ENCODE measurements around the gene HMGCS2. TPM values are rescaled to one million over a fixed set of nuclear protein-coding genes. Genes with fewer than 3 reads are reported as not detected.
A peak's percentile ranks its signal among the peaks of the same experiment; 100 is the strongest.

HMGCS2 gene
- total RNA-seq, 1 donor, result not detected

DNA sequence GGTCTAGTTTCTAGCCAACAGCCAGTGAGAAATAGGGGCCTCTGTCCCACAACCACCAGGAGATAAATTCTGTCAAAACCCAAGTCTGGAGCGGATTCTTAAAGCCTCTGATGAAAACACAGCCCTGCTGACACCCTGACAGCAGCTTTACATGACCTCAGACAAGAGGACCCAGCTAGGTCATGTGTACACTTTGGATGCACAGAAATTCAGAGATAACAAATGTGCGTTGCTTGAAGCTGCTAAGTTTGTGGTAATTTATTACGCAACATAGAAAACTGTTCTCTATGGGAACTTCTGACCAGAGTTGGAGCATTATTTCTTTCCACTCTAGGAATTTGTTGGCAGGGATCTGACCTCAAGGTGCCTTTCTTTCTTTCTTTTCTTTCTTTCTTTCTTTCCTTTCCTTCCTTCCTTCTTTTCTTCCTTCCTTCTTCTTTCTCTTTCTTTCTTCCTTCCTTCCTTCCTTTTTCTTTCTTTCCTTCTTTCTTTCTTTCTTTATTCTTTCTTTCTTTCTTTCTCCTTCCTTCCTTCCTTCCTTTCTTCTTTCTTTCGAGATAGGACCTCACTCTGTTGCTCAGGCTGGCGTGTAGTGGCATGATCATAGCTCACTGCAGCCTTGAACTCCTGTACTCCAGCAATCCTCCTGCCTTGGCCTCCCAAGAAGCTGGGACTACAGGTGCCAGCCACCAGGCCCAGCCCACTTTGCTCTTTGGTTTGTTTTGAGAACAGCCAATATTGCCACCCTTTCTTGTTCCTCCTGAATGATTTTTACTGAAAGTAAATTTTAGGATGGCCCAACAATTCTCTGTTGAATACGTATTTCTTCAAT is 14.9 kb upstream of the HMGCS2 start:
- TF ChIP-seq, protein P1, sequence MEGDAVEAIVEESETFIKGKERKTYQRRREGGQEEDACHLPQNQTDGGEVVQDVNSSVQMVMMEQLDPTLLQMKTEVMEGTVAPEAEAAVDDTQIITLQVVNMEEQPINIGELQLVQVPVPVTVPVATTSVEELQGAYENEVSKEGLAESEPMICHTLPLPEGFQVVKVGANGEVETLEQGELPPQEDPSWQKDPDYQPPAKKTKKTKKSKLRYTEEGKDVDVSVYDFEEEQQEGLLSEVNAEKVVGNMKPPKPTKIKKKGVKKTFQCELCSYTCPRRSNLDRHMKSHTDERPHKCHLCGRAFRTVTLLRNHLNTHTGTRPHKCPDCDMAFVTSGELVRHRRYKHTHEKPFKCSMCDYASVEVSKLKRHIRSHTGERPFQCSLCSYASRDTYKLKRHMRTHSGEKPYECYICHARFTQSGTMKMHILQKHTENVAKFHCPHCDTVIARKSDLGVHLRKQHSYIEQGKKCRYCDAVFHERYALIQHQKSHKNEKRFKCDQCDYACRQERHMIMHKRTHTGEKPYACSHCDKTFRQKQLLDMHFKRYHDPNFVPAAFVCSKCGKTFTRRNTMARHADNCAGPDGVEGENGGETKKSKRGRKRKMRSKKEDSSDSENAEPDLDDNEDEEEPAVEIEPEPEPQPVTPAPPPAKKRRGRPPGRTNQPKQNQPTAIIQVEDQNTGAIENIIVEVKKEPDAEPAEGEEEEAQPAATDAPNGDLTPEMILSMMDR (IDR thresholded peaks at IDR 0.05; ENCODE audit: insufficient read depth, low read depth, low read length), result no peak
- H3K4me3 ChIP-seq (ENCODE audit: low read depth, low read length), result no peak overlapping the region
- DNase-seq (ENCODE audit: low read depth), result peak; percentile 98

DNA sequence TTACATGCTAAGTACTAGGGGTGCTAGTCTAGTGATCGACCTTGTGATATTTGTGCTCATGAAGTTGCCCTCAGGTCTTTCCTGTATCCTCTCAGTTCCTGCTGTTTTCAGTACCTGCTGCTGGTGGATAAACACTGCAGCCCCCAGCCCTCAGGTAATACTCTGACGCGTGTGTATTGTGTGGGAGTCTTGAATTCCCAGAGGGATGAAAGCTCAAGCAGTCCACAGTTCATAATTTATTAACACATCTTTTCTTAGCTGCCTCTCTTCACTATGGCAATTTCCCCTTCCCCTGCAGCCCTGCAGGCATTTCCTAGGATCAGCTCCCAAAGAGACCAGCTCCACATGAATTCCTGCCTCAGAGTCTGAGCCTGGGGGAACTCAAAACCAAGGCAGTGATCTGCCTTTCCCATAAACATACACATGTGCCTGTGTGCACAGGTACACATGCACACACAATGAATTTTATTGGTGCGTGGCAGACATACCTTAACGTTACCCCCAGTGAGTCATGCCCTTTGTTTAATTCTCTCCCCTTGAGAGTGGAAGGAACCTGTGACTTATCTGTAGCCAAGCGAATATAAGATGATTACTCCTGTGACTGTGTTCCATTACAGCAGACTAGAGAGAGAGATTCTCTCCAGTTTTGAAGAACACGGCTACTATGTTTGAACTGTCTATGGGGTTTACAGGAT is 14.1 kb upstream of the HMGCS2 start:
- H3K4me3 ChIP-seq (ENCODE audit: low read depth, low read length), result no peak overlapping the region
- DNase-seq (ENCODE audit: low read depth), result no peak
- TF ChIP-seq, protein P1 (IDR thresholded peaks at IDR 0.05; ENCODE audit: insufficient read depth, low read depth, low read length), result no peak

DNA sequence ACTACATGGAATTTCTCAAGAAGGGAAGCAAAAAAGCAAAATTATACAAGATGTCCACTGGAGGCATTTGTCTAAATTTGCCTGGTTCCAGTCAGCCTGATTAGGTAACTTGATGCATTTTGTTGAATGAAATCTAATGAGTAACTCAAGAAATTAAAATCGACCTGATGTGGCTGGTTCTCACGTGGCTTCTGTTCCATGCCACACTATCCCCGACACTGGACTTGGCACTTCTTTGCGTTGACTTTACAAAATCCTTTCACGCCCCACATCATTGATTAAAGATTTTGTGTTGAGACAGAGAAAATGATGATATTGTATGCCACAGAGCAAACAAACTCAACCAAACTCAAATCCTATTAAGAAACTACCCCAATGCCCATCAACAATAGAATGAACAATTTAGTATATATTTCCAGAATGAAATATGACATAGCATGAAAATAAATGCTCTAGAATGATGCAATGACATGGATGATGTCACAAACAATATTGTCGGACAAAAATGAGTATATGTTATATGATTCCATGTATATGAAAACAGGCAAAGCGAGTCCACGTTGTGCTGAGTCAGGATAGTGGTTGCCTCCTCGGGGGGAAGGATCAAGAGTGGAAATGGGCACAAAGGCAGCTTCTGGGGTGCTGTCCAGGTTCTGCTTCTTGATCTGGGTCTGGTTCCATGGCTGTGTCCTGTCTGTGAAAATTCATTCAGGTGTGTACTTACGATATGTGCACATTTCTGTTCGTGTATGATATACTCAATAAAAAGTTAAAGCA is 12.9 kb upstream of the HMGCS2 start:
- no peak overlapping the region for H3K4me3 ChIP-seq (ENCODE audit: low read depth, low read length)
- TF ChIP-seq, protein P1 (IDR thresholded peaks at IDR 0.05; ENCODE audit: insufficient read depth, low read depth, low read length), result no peak
- DNase-seq (ENCODE audit: low read depth), result no peak

DNA sequence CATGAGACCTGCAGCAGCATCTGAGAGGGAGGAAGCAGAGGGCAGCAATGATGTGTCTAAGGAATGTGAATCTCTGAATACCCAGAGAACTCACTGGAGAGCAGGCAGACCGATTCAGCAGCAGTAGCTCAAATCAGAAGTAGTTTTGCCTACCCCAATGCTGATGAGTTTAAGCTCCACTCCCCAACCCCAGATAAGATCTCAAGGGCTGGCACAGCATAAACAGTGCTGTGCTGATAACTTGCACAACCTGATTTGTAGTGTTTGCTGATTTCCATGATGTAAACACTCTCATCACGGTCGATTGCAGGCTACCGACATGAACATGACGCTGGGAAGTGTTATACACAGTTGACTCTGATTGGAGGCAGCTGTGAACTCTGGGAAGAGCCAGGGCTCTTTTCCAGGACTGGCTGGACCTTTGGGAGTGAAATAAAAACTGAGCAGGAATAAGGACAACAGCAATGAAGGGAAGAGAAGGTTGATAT is 11.2 kb upstream of the HMGCS2 start:
- H3K4me3 ChIP-seq (ENCODE audit: low read depth, low read length), result peak overlapping the region; percentile 24
- TF ChIP-seq, protein P1 (IDR thresholded peaks at IDR 0.05; ENCODE audit: insufficient read depth, low read depth, low read length), result no peak
- peak; percentile 97 for DNase-seq (ENCODE audit: low read depth)

DNA sequence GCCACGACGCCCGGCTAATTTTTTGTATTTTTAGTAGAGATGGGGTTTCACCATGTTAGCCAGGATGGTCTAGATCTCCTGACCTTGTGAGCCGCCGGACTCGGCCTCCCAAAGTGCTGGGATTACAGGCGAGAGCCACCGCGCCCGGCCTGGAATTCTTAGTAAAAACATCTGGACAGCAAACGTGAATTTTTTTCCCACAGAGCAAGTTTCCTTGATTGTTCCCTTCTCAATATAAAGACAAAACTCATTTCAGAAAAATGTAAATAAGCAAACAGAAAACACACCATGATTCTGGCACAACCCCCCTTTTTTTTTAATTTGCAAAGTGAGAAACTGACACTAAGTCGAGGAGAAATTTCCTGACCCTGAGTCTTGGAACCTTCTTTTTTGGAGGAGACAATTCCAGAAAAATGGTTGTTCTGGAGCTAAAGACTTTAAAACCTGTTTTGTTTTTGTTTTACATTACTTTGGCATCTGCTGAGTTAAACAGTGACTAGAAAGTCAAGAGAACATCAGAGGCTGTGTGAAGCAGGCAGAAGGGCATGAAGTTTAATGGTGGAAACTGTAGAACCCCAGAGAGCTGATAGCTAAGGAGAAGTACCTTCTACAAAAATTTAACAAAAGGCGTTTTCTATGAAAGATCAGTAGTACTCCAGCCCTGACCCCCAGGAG is 10.3 kb upstream of the HMGCS2 start:
- TF ChIP-seq, protein P1 (IDR thresholded peaks at IDR 0.05; ENCODE audit: insufficient read depth, low read depth, low read length), result no peak
- peak; percentile 75 for DNase-seq (ENCODE audit: low read depth)

DNA sequence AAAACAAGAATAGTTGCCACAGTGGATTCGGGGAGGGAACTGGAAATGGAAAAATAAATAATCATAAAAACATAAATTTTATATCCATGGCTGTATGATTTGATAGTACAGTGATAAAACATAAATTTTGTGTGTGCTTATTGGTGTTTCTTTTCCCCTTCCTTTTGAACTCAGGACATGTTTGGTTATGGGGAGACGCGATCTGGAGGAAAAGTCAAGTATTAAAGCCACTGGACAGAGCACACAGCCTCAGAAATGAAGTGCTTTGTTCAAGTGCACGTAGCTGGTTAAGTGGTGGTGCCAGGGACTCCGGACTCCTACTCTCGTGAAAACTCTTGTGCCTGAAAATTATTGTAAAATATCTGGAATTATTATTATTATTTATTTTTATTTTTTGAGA is 9.7 kb upstream of the HMGCS2 start:
- H3K4me3 ChIP-seq (ENCODE audit: low read depth, low read length), result no peak overlapping the region
- DNase-seq (ENCODE audit: low read depth), result no peak
- TF ChIP-seq, protein P1 (IDR thresholded peaks at IDR 0.05; ENCODE audit: insufficient read depth, low read depth, low read length), result no peak

More for the DNA sequence above, 10.3 kb upstream of the HMGCS2 start:
- H3K4me3 ChIP-seq (ENCODE audit: low read depth, low read length), result no peak overlapping the region
